HEK293 (cell line): Measurements from ENCODE around the gene PXDC1.

Experiments
- CTCF ChIA-PET: fragments of 350-600 bp; formaldehyde crosslinking; extraction: SDS; loops from one replicate; lab custom pipeline; 2021; ENCODE audit warnings: antibody characterized with exemption; lab: Yijun Ruan, JAX
- POLR2A ChIA-PET: fragments of 300-600 bp; formaldehyde crosslinking; extraction: SDS; loops from one replicate; lab custom pipeline; 2020; ENCODE audit warnings: antibody characterized with exemption, inconsistent platforms; lab: Yijun Ruan, JAX
- H3K27ac ChIP-seq: fragments of 200-500 bp; sonication (Bioruptor generic); 2 replicates; pipeline ENCODE4 v1.5.1; 2014; ENCODE audit warnings: low read depth, low read length, control low read depth, inconsistent platforms; ENCODE audit errors: extremely low read depth
- H3K36me3 ChIP-seq, 2 experiments: fragments of 200-500 bp in 1 of 2; sonication (Bioruptor generic) in 1 of 2; 1 replicate in 1 of 2; 2 replicates in 1 of 2; pipeline ENCODE4 v1.5.1; 2014 to 2017; ENCODE audit warnings: inconsistent platforms in 2 of 2, low read length in 2 of 2; ENCODE audit not compliant: control insufficient read depth in 2 of 2, insufficient read depth in 1 of 2
- H3K4me1 ChIP-seq: fragments of 200-500 bp; sonication (Bioruptor generic); 2 replicates; pipeline ENCODE4 v1.5.1; 2014; ENCODE audit warnings: mild to moderate bottlenecking, low read length, inconsistent platforms; ENCODE audit not compliant: control insufficient read depth, insufficient read depth
- H3K4me3 ChIP-seq: 2 replicates; pipeline ENCODE4 v1.5.1; 2011; ENCODE audit warnings: low read depth, mild to moderate bottlenecking, control low read depth, low read length, moderate library complexity
- H3K9me3 ChIP-seq: fragments of 200-500 bp; sonication (Bioruptor generic); 2 replicates; pipeline ENCODE4 v1.5.1; 2014; ENCODE audit warnings: low read depth, low read length, inconsistent platforms; ENCODE audit not compliant: control insufficient read depth, insufficient read depth
- FEZF1 ChIP-seq: fragments of 450-650 bp; formaldehyde crosslinking; IDR thresholded peaks from 2 replicates; pipeline ENCODE4 v1.5.1; 2016; ENCODE audit warnings: missing biosample characterization, missing genetic modification characterization
- ZBTB1 ChIP-seq: fragments of 450-650 bp; formaldehyde crosslinking; IDR thresholded peaks from 2 replicates; pipeline ENCODE4 v1.5.1; 2016; ENCODE audit warnings: missing biosample characterization, missing genetic modification characterization
- ZFP41 ChIP-seq: fragments of 450-650 bp; formaldehyde crosslinking; IDR thresholded peaks from 2 replicates; pipeline ENCODE4 v1.5.1; 2016; ENCODE audit warnings: missing biosample characterization, missing genetic modification characterization, borderline replicate concordance
- ZNF155 ChIP-seq: fragments of 450-650 bp; formaldehyde crosslinking; IDR thresholded peaks from 2 replicates; pipeline ENCODE4 v1.5.1; 2016; ENCODE audit warnings: missing biosample characterization, missing genetic modification characterization
- ZNF202 ChIP-seq: fragments of 450-650 bp; formaldehyde crosslinking; IDR thresholded peaks from 2 replicates; pipeline ENCODE4 v1.5.1; 2016; ENCODE audit warnings: missing biosample characterization, missing genetic modification characterization, borderline replicate concordance
- ZNF221 ChIP-seq: fragments of 450-650 bp; formaldehyde crosslinking; IDR thresholded peaks from 2 replicates; pipeline ENCODE4 v1.5.1; 2017; ENCODE audit warnings: missing biosample characterization, missing genetic modification characterization, borderline replicate concordance
- ZNF350 ChIP-seq: fragments of 450-650 bp; formaldehyde crosslinking; IDR thresholded peaks from 2 replicates; pipeline ENCODE4 v1.5.0; 2017; ENCODE audit warnings: missing biosample characterization, mild to moderate bottlenecking, missing genetic modification characterization
- ZNF362 ChIP-seq: fragments of 450-650 bp; formaldehyde crosslinking; IDR thresholded peaks from 2 replicates; pipeline ENCODE4 v1.5.1; 2016; ENCODE audit warnings: missing biosample characterization, missing genetic modification characterization
- ZNF37A ChIP-seq: fragments of 450-650 bp; IDR thresholded peaks from 2 replicates; pipeline ENCODE4 v1.5.1; 2018; ENCODE audit warnings: missing biosample characterization, missing genetic modification characterization
- ZNF416 ChIP-seq: fragments of 450-650 bp; formaldehyde crosslinking; IDR thresholded peaks from 2 replicates; pipeline ENCODE4 v1.5.1; 2016; ENCODE audit warnings: missing biosample characterization, missing genetic modification characterization
- ZNF423 ChIP-seq: fragments of 450-650 bp; formaldehyde crosslinking; IDR thresholded peaks from 2 replicates; pipeline ENCODE4 v1.5.1; 2016; ENCODE audit warnings: missing biosample characterization, missing genetic modification characterization
- ZNF48 ChIP-seq: fragments of 450-650 bp; formaldehyde crosslinking; IDR thresholded peaks from 2 replicates; pipeline ENCODE4 v1.5.1; 2016; ENCODE audit warnings: missing biosample characterization, missing genetic modification characterization
- ZNF544 ChIP-seq: fragments of 450-650 bp; formaldehyde crosslinking; IDR thresholded peaks from 2 replicates; pipeline ENCODE4 v1.5.0; 2017; ENCODE audit warnings: missing biosample characterization, missing genetic modification characterization
- ZNF596 ChIP-seq: fragments of 450-650 bp; IDR thresholded peaks from 2 replicates; pipeline ENCODE4 v1.5.0; 2018; ENCODE audit warnings: missing biosample characterization, mild to moderate bottlenecking, missing genetic modification characterization, moderate library complexity
- ZNF623 ChIP-seq: fragments of 450-650 bp; formaldehyde crosslinking; IDR thresholded peaks from 2 replicates; pipeline ENCODE4 v1.5.1; 2016; ENCODE audit warnings: missing biosample characterization, missing genetic modification characterization
- ZNF645 ChIP-seq: fragments of 450-650 bp; formaldehyde crosslinking; IDR thresholded peaks from 2 replicates; pipeline ENCODE4; 2016; ENCODE audit warnings: missing biosample characterization, missing genetic modification characterization
- ZNF658 ChIP-seq: fragments of 450-650 bp; formaldehyde crosslinking; IDR thresholded peaks from 2 replicates; pipeline ENCODE4; 2016; ENCODE audit warnings: missing biosample characterization, missing genetic modification characterization
- ZNF670 ChIP-seq: fragments of 450-650 bp; formaldehyde crosslinking; IDR thresholded peaks from 2 replicates; pipeline ENCODE4 v1.5.1; 2016; ENCODE audit warnings: missing biosample characterization, missing genetic modification characterization, low read depth
- ZNF791 ChIP-seq: fragments of 450-650 bp; formaldehyde crosslinking; IDR thresholded peaks from 2 replicates; pipeline ENCODE4 v1.5.1; 2016; ENCODE audit warnings: missing biosample characterization, missing genetic modification characterization
- TF ChIP-seq, protein P1 (sequence below): fragments of 450-650 bp; formaldehyde crosslinking; IDR thresholded peaks from 2 replicates; pipeline ENCODE4 v1.5.1; 2016; ENCODE audit warnings: missing biosample characterization, missing genetic modification characterization, borderline replicate concordance
- TF ChIP-seq, protein P2 (sequence below): fragments of 450-650 bp; IDR thresholded peaks from 2 replicates; pipeline ENCODE4 v1.5.1; 2018; ENCODE audit warnings: missing biosample characterization, missing genetic modification characterization

The PXDC1 gene

GRCh38 chr6:3779574-3779849 is 28.0 kb upstream of the PXDC1 start:
- Histone ChIP-seq H3K27ac (no peak overlapping the region), H3K4me1 (no peaks in the 10 kb centered on the region), H3K4me3 (no peak overlapping the region), H3K9me3 (no peaks in the 10 kb centered on the region), H3K36me3 (no peaks in the 10 kb centered on the region)
- ChIA-PET POLR2A (no interaction called here), CTCF (no interaction called here)
- TF ChIP-seq ZNF670 (tag by site-specific recombination) (no peak), ZNF791 (tag by site-specific recombination) (no peak), ZNF221 (tag by site-specific recombination) (no peak)
- TF ChIP-seq, protein P1, sequence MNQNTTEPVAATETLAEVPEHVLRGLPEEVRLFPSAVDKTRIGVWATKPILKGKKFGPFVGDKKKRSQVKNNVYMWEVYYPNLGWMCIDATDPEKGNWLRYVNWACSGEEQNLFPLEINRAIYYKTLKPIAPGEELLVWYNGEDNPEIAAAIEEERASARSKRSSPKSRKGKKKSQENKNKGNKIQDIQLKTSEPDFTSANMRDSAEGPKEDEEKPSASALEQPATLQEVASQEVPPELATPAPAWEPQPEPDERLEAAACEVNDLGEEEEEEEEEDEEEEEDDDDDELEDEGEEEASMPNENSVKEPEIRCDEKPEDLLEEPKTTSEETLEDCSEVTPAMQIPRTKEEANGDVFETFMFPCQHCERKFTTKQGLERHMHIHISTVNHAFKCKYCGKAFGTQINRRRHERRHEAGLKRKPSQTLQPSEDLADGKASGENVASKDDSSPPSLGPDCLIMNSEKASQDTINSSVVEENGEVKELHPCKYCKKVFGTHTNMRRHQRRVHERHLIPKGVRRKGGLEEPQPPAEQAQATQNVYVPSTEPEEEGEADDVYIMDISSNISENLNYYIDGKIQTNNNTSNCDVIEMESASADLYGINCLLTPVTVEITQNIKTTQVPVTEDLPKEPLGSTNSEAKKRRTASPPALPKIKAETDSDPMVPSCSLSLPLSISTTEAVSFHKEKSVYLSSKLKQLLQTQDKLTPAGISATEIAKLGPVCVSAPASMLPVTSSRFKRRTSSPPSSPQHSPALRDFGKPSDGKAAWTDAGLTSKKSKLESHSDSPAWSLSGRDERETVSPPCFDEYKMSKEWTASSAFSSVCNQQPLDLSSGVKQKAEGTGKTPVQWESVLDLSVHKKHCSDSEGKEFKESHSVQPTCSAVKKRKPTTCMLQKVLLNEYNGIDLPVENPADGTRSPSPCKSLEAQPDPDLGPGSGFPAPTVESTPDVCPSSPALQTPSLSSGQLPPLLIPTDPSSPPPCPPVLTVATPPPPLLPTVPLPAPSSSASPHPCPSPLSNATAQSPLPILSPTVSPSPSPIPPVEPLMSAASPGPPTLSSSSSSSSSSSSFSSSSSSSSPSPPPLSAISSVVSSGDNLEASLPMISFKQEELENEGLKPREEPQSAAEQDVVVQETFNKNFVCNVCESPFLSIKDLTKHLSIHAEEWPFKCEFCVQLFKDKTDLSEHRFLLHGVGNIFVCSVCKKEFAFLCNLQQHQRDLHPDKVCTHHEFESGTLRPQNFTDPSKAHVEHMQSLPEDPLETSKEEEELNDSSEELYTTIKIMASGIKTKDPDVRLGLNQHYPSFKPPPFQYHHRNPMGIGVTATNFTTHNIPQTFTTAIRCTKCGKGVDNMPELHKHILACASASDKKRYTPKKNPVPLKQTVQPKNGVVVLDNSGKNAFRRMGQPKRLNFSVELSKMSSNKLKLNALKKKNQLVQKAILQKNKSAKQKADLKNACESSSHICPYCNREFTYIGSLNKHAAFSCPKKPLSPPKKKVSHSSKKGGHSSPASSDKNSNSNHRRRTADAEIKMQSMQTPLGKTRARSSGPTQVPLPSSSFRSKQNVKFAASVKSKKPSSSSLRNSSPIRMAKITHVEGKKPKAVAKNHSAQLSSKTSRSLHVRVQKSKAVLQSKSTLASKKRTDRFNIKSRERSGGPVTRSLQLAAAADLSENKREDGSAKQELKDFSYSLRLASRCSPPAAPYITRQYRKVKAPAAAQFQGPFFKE = no peak

- Histone ChIP-seq H3K4me3 (no peak overlapping the region), H3K36me3 (no peaks in the 10 kb centered on the region), H3K27ac (no peak overlapping the region), H3K4me1 (no peaks in the 10 kb centered on the region), H3K9me3 (no peaks in the 10 kb centered on the region)
- CTCF ChIA-PET = interaction anchor here (0.6 to 1.1 kb wide), 2 partner anchors 70 to 199 kb away, joined by 4 to 5 read pairs; partner anchors contain the start of gene FAM50B
- TF ChIP-seq ZBTB1 (tag by site-specific recombination) (no peak), ZNF48 (tag by site-specific recombination) (no peak), ZNF544 (tag by site-specific recombination) (no peak)
- POLR2A ChIA-PET = no interaction called here
Measured at GRCh38 chr6:3778701-3779573, 27.4 kb upstream of the PXDC1 start.

GRCh38 chr6:3777730-3778461 is 26.4 kb upstream of the PXDC1 start:
- Histone ChIP-seq H3K36me3 (no peaks in the 10 kb centered on the region), H3K4me3 (no peak overlapping the region), H3K27ac (no peak overlapping the region), H3K9me3 (no peaks in the 10 kb centered on the region), H3K4me1 (no peaks in the 10 kb centered on the region)
- POLR2A ChIA-PET = no interaction called here
- CTCF ChIA-PET = interaction anchor here (0.7 to 1.1 kb wide), 2 partner anchors 29 to 200 kb away, joined by 3 to 4 read pairs; no protein-coding TSS in a partner anchor
- TF ChIP-seq ZNF37A (tag by site-specific recombination) (no peak), ZNF202 (tag by site-specific recombination) (no peak), ZNF645 (tag by site-specific recombination) (no peak), ZNF423 (tag by site-specific recombination) (no peak), ZNF155 (tag by site-specific recombination) (no peak), ZNF658 (tag by site-specific recombination) (no peak), ZNF623 (tag by site-specific recombination) (no peak), ZNF350 (tag by site-specific recombination) (no peak), ZNF362 (no peak), ZFP41 (tag by site-specific recombination) (no peak), ZNF596 (tag by site-specific recombination) (no peak), ZNF416 (tag by site-specific recombination) (no peak), FEZF1 (tag by site-specific recombination) (no peak)
- TF ChIP-seq, protein P2, sequence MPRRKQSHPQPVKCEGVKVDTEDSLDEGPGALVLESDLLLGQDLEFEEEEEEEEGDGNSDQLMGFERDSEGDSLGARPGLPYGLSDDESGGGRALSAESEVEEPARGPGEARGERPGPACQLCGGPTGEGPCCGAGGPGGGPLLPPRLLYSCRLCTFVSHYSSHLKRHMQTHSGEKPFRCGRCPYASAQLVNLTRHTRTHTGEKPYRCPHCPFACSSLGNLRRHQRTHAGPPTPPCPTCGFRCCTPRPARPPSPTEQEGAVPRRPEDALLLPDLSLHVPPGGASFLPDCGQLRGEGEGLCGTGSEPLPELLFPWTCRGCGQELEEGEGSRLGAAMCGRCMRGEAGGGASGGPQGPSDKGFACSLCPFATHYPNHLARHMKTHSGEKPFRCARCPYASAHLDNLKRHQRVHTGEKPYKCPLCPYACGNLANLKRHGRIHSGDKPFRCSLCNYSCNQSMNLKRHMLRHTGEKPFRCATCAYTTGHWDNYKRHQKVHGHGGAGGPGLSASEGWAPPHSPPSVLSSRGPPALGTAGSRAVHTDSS (tag by site-specific recombination) = no peak
